GM19043 (cell line): ENCODE data around the gene SIGLEC15.
"Not testable (repeated sequence)": the region's sequence is repeated elsewhere in the genome, so short reads cannot be mapped to it uniquely, and the experiment has no call there.

Source experiments
- ATAC-seq: cut with Tn5 transposase; IDR thresholded peaks from one replicate; pipeline ENCODE4 v1.9.1; 2021; ENCODE audit warnings: low read depth; ENCODE audit not compliant: unreplicated experiment

Gene SIGLEC15

GRCh38 chr18:45818765-45819164 is 6.7 kb upstream of the SIGLEC15 start:
- ATAC-seq = not testable (repeated sequence)

- no peak for ATAC-seq
Observed at GRCh38 chr18:45820106-45820745, 5.2 kb upstream of the SIGLEC15 start.

- ATAC-seq = no peak
Observed at GRCh38 chr18:45821026-45821425, 4.4 kb upstream of the SIGLEC15 start.

GRCh38 chr18:45821711-45822110 is 3.8 kb upstream of the SIGLEC15 start:
- ATAC-seq = no peak

GRCh38 chr18:45826084-45826483 is 609 bp downstream of the SIGLEC15 start:
- ATAC-seq = no peak

- not testable (repeated sequence) for ATAC-seq
Observed at GRCh38 chr18:45826716-45827115, 1.2 kb downstream of the SIGLEC15 start.

GRCh38 chr18:45828917-45829811 is 3.7 kb downstream of the SIGLEC15 start:
- ATAC-seq = no peak

GRCh38 chr18:45829855-45830254 is 4.4 kb downstream of the SIGLEC15 start:
- no peak for ATAC-seq

- ATAC-seq = no peak
Observed at GRCh38 chr18:45830917-45831316, 5.4 kb downstream of the SIGLEC15 start.

GRCh38 chr18:45833846-45834245 is 8.4 kb downstream of the SIGLEC15 start:
- no peak for ATAC-seq

- ATAC-seq = no peak
Observed at GRCh38 chr18:45834306-45834705, 8.8 kb downstream of the SIGLEC15 start.

- ATAC-seq = no peak
Observed at GRCh38 chr18:45835057-45835636, 9.7 kb downstream of the SIGLEC15 start.

- no peak for ATAC-seq
Observed at GRCh38 chr18:45836242-45837205, 11.0 kb downstream of the SIGLEC15 start.

GRCh38 chr18:45837283-45838070 is 12.0 kb downstream of the SIGLEC15 start:
- ATAC-seq = peak; percentile 53

GRCh38 chr18:45838302-45839070 is 13.0 kb downstream of the SIGLEC15 start:
- no peak for ATAC-seq

GRCh38 chr18:45839414-45840395 is 14.2 kb downstream of the SIGLEC15 start:
- peak; percentile 38 for ATAC-seq

GRCh38 chr18:45841060-45841764 is 15.7 kb downstream of the SIGLEC15 start:
- no peak for ATAC-seq
